ENCODE measurements around the gene PDE6A.

DNA sequence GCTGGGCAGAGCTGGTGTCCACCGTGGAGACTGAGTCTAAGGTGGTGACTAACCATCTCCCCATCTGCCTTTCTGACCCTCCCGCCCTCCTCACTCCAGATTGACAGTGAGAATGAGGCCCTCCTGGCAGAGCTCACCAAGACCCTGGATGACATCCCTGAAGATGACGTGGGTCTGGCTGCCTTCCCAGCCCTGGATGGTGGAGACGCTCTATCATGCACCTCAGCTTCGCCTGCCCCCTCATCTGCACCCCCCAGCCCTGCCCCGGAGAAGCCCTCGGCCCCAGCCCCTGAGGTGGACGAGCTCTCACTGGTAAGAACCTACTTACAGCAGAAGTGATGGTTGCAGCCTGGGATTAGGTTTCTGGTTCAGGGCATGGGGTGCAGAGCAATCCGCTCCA, 118.0 kb downstream of the PDE6A start:
- TF ChIP-seq TEAD4 (IDR thresholded peaks at IDR 0.05; ENCODE audit: low read depth, low read length) (no peak), EP300 (IDR thresholded peaks at IDR 0.05; ENCODE audit: borderline replicate concordance in 1 of 2, low read depth in 2 of 2, low read length in 2 of 2) (no peak), POLR2AphosphoS5 (IDR thresholded peaks at IDR 0.05; ENCODE audit: low read depth, low read length) (no peak), SRF (IDR thresholded peaks at IDR 0.05; ENCODE audit: low read depth, low read length) (no peak), SP1 (IDR thresholded peaks at IDR 0.05; ENCODE audit: low read depth, low read length) (no peak)
- TF ChIP-seq, protein P1, sequence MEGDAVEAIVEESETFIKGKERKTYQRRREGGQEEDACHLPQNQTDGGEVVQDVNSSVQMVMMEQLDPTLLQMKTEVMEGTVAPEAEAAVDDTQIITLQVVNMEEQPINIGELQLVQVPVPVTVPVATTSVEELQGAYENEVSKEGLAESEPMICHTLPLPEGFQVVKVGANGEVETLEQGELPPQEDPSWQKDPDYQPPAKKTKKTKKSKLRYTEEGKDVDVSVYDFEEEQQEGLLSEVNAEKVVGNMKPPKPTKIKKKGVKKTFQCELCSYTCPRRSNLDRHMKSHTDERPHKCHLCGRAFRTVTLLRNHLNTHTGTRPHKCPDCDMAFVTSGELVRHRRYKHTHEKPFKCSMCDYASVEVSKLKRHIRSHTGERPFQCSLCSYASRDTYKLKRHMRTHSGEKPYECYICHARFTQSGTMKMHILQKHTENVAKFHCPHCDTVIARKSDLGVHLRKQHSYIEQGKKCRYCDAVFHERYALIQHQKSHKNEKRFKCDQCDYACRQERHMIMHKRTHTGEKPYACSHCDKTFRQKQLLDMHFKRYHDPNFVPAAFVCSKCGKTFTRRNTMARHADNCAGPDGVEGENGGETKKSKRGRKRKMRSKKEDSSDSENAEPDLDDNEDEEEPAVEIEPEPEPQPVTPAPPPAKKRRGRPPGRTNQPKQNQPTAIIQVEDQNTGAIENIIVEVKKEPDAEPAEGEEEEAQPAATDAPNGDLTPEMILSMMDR (IDR thresholded peaks at IDR 0.05; ENCODE audit: control extremely low read depth in 1 of 3, insufficient read depth in 1 of 3, low read depth in 1 of 3, low read length in 3 of 3), result no peak
